HG02759 (cell line): ENCODE measurements around the gene SLC15A3.

ENCODE experiments used
- ATAC-seq: cut with Tn5 transposase; IDR thresholded peaks from one replicate; pipeline ENCODE4 v1.9.1; 2021; ENCODE audit warnings: mild to moderate bottlenecking, moderate library complexity; ENCODE audit not compliant: unreplicated experiment

The SLC15A3 gene

GRCh38 chr11:60899046-60899936, 52.7 kb downstream of the SLC15A3 start:
- no peak for ATAC-seq

- ATAC-seq, result no peak
These were observed 54.5 kb downstream of the SLC15A3 start for GRCh38 chr11:60897496-60897895.

GRCh38 chr11:60895687-60896086, 56.3 kb downstream of the SLC15A3 start:
- no peak for ATAC-seq

- ATAC-seq, result no peak
These were observed 60.8 kb downstream of the SLC15A3 start for GRCh38 chr11:60891103-60891741.

GRCh38 chr11:60890696-60891095, 61.3 kb downstream of the SLC15A3 start:
- ATAC-seq, result no peak

- no peak for ATAC-seq
These were observed 62.1 kb downstream of the SLC15A3 start for GRCh38 chr11:60889869-60890311.

- ATAC-seq, result no peak
These were observed 64.4 kb downstream of the SLC15A3 start for GRCh38 chr11:60887556-60887955.
